ENCODE results near the gene CUBN. TPM values are rescaled to one million over a fixed set of nuclear protein-coding genes. Genes with fewer than 3 reads are reported as not detected.

CUBN gene
- total RNA-seq, 2 donors from 2014 or later, result 1.3 to 9.7 TPM

GRCh38 chr10:16966991-16967865 is 162.4 kb downstream of the CUBN start:
- no peak for TF ChIP-seq CTCF (IDR thresholded peaks at IDR 0.05)
- no peak for TF ChIP-seq POLR2A (IDR thresholded peaks at IDR 0.05)
- TF ChIP-seq POLR2AphosphoS5 (IDR thresholded peaks at IDR 0.05), result no peak
- WGBS, result 40% methylated on average over 11 of the region's 11 CpGs
- H3K27ac ChIP-seq, result no peak overlapping the region
- no peak overlapping the region for H3K4me3 ChIP-seq
- H3K27me3 ChIP-seq (replicated peaks; ENCODE audit: insufficient read depth), result no peaks in the 10 kb centered on the region
- intact Hi-C loops (cut with DNase I), result no loop called here
- no peaks in the 10 kb centered on the region for H3K4me1 ChIP-seq (replicated peaks)
- no peaks in the 10 kb centered on the region for H3K36me3 ChIP-seq
- no peak for DNase-seq (ENCODE audit: low spot score)
- H3K9me3 ChIP-seq, result no peaks in the 10 kb centered on the region

DNA sequence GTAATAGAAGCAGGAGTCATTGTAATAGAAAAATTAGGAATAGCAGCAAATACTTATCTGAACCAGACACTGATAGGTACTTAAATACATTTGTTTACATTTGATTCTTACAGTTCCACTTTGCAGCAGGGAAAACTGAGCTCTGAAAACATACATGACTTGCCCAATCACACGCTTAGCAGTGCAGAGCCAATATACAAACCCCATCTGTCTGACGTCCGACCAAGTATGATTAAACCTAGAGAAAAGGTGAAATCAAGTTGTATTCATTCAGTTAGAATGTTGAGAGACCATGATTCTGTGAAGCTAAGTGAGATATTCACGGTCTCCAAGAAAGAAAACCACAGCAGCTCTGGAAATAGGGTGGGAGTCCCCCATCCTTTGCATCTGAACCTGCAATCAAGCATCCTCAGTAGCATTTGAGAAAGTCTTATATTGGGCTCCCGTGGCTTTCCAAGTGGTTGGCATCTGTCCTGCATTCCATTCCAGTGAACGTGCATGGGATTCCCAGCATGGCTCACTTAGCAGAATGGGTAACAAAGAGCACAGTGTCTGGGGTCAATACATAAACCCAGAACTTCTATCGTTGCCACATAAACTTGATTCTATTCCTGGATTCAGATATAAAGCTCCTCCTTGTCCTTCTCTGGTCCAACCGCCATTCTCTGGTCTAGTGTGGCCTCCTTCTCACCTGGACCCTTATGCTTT is 163.7 kb downstream of the CUBN start:
- H3K36me3 ChIP-seq, result no peaks in the 10 kb centered on the region
- no peak overlapping the region for H3K27ac ChIP-seq
- no peaks in the 10 kb centered on the region for H3K4me1 ChIP-seq (replicated peaks)
- no peaks in the 10 kb centered on the region for H3K27me3 ChIP-seq (replicated peaks; ENCODE audit: insufficient read depth)
- TF ChIP-seq CTCF (IDR thresholded peaks at IDR 0.05) (no peak), POLR2AphosphoS5 (IDR thresholded peaks at IDR 0.05) (no peak), POLR2A (IDR thresholded peaks at IDR 0.05) (no peak)
- DNase-seq (ENCODE audit: low spot score), result no peak
- H3K4me3 ChIP-seq, result no peak overlapping the region
- H3K9me3 ChIP-seq, result no peaks in the 10 kb centered on the region
- intact Hi-C loops (cut with DNase I), result no loop called here
- 56% methylated on average over 8 of the region's 8 CpGs for WGBS

DNA sequence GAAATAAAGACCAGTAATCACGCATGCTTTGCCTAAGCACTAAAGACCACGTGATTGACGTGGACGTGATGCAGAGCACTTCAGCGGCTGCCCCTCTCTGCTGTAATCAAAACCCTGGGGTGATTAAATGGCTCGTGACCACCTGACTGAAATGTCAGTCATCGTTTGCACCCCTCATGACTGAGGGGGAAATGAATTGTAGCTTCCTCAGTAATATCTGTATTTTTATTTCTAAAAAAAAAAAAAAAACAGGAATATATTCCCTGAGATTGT is 164.3 kb downstream of the CUBN start:
- WGBS, result 93% methylated on average over 7 of the region's 7 CpGs
- no peaks in the 10 kb centered on the region for H3K36me3 ChIP-seq
- TF ChIP-seq POLR2A (IDR thresholded peaks at IDR 0.05) (no peak), POLR2AphosphoS5 (IDR thresholded peaks at IDR 0.05) (no peak), CTCF (IDR thresholded peaks at IDR 0.05) (no peak)
- H3K27ac ChIP-seq, result no peak overlapping the region
- H3K27me3 ChIP-seq (replicated peaks; ENCODE audit: insufficient read depth), result no peaks in the 10 kb centered on the region
- H3K9me3 ChIP-seq, result no peaks in the 10 kb centered on the region
- no peaks in the 10 kb centered on the region for H3K4me1 ChIP-seq (replicated peaks)
- no peak overlapping the region for H3K4me3 ChIP-seq
- intact Hi-C loops (cut with DNase I), result no loop called here
- DNase-seq (ENCODE audit: low spot score), result no peak

GRCh38 chr10:16964576-16965343 is 164.9 kb downstream of the CUBN start:
- intact Hi-C loops (cut with DNase I), result no loop called here
- Histone ChIP-seq H3K4me3 (no peak overlapping the region), H3K36me3 (no peaks in the 10 kb centered on the region), H3K27ac (no peak overlapping the region), H3K27me3 (replicated peaks; ENCODE audit: insufficient read depth) (no peaks in the 10 kb centered on the region), H3K9me3 (no peaks in the 10 kb centered on the region), H3K4me1 (replicated peaks) (no peaks in the 10 kb centered on the region)
- DNase-seq (ENCODE audit: low spot score), result no peak
- TF ChIP-seq CTCF (IDR thresholded peaks at IDR 0.05) (no peak), POLR2A (IDR thresholded peaks at IDR 0.05) (no peak), POLR2AphosphoS5 (IDR thresholded peaks at IDR 0.05) (no peak)
- 81% methylated on average over 15 of the region's 15 CpGs for WGBS

Measured in prostate gland (tissue), 2 donors.